DMS53 (cell line): ENCODE measurements around the gene CEND1.
"Not testable (repeated sequence)": the region's sequence is repeated elsewhere in the genome, so short reads cannot be mapped to it uniquely, and the experiment has no call there.

Experiments used
- DNase-seq: peaks from one replicate; lab custom pipeline; 2025; lab: John Stamatoyannopoulos, UW

The CEND1 gene

DNA sequence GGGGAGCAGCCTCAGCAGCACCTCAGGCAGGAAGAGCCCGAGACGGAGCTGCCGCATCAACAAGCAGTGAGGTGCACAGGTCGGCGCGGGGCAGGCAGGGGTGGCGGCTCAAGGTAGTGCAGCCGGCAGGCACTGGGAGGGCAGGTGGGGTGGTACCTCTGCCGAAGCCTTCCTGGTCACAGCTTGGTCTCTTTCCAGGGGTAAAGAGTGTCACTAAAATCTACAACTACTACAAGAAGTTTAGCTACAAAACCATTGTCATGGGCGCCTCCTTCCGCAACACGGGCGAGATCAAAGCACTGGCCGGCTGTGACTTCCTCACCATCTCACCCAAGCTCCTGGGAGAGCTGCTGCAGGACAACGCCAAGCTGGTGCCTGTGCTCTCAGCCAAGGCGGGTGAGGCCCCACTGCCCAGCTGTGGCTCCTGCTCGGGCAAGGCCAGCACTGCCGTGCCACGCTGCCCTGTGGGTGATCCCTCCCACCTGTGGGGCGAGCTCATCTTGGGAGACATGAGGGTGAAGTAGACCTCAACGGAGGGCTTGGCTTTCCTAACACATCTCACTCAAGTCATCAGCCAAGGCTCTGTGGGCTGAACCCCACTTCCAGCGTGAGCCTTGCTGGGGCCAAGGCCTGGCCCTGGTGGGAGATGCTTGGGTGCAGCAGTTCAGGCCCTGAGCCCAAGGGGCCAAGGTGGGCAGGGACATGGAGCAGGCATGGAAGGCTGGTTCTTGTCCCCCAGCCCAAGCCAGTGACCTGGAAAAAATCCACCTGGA, 26.2 kb downstream of the CEND1 start:
- no peak for DNase-seq

DNA sequence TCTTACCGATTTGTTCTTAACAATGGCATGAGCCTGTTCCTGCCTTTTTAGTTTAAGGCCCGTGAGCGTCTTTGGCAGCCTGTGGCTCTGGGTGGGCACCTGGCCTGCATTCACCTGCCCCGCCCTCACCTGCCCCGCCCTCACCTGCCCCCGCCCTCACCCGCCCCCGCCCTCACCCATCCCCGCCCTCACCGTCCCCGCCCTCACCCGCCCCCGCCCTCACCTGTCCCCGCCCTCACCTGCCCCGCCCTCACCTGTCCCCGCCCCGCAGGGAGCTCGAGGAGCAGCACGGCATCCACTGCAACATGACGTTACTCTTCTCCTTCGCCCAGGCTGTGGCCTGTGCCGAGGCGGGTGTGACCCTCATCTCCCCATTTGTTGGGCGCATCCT, 26.8 kb downstream of the CEND1 start:
- DNase-seq: peak; percentile 82

DNA sequence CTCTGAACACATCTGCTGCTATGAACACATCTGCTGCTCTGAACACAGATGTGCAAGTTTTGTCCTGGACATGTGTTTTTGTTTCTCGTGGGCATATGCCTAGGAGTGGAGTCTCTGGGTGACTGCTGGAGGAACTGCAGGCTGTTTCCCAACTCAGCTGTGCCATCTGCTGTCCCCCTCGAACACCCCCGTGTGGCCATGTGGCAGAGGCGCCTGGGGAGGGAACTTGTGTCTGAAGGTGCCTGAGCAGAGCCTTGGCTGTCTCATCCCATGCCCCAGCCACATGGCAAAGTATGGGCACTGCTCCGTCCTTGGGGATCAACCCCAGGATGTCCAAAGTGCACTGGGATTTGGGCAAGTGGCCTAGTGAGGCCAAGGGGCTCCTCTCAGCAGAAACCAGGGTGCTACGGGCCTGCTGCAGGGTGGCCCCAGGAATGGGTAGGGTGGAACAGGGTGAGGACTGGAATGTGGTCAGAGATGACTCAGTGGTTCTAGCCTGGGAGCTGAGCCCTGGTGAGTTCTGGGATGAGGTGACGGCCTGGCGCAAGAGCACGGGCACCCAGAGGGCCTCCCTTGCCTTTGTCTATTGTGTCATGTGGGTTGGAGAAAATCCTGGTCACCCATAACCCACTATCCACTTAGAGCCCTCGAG, 27.3 kb downstream of the CEND1 start:
- peak; percentile 73 for DNase-seq

DNA sequence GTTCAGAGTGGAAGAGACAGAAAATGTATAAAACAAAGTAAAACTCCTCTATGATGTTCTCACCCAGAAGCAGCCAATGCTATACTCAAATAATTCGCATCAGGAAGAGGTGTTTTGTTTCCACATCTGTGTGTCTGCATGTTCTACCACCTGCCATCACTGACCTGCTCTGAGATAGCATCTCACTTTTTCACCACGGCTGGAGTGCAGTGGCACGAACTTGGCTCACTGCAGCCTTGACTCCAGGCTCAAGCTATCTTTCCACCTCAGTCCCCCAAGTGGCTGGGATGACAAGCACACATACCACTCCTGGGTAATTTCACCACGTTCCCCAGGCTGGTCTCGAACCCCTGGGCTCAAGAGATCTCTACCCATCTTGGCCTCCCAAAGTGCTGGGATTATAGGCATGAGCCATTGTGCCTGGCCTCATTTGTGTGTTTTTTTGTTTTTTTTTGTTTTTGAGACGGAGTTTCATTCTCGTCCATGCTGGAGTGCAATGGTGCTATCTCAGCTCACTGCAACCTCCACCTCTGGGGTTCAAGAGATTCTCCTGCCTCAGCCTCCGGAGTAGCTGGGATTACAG, 28.3 kb downstream of the CEND1 start:
- DNase-seq: no peak

DNA sequence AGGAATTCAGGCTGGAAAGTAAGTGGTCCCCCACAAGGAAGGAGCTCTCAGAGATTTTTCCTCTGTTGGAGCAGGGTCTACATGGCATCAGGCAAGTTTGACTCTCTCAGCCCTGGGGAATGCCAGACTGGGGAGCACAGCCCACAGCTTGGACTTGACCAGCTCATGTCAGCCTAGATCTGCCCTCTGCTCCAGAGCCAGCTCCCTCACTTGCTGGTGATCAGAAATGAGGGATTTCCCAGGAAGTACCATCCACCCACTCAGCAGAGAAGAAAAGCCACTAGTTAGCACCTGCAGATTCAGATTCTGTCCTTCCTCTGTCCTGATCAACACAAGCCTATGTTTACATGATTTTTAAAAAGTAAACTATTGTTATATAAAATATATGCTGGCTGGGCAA, 29.7 kb downstream of the CEND1 start:
- DNase-seq: no peak

DNA sequence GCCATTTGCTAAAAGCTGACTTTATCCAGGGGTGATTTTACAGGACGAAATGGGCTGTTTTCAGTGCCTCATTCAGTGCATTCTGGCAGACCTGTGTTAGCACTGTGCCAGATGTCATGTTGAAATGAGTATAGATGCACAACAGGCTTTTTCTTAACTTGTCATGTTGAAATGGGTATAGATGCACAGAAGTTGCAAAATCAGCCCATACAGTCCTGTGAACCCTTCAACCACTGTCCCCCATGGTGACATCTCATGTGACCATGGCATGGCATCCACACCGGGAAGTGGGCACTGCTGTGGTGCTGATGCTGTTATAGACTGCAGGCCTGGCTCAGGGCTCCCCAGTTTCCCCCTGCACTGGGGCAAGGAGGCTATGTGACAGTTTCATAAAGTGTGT, 40.2 kb downstream of the CEND1 start:
- no peak for DNase-seq

DNA sequence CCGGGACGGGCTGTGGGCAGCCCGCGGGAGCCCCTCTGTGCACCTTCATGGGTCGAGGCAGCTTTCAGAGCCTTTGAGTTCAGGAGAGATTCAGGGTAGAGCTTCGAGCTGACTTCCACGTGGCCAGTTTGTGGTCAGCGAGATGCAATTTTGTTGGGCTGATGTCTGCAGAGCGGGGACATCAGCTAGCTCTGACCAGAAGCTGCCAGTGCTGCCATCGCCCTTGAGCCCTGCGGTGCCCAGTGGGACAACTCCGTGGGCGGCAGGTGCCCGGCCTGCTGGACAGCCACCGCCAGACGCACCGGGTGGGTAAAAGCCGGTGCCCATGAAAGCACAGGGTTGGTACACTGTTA, 41.9 kb downstream of the CEND1 start:
- DNase-seq: peak; percentile 72

DNA sequence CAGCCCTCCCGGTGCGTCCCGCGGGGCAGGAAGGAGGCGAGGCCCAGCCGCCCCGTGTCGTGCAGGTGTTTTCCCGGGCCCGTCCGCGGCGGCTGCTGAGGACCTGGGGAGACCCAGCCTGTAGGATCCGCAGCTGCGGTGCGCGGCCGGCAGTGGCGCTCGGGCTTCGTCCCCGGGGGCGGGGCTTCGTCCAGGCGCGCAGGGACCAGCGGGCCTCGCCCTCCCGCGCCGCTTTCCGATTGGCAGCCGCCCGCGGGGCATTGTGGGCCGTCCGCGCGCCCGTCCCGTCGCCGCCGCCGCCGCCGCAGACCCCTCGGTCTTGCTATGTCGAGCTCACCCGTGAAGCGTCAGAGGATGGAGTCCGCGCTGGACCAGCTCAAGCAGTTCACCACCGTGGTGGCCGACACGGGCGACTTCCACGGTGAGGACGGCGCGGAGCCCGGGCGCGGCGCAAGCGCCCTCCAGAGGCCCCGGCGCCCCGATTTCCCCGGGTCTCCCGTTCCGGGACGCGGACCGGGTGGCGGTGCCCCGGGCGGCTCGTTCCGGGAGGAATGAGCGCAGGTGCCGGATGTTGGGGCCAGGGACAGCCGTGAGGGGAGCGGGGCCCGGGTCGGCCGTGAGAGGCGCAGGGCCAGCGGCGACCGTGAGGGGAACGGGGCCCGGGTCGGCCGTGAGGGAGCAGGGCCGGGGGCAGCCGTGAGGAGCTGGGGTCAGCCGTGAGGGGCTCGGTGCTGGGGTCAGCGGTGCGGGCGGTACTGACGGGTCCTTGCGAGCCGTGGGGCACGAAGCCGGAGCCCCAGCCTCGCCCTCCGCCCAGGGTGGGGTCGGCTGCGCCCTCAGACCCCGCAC, 42.5 kb downstream of the CEND1 start, which contains the start of gene TALDO1:
Gene TALDO1 (plus strand): TSS at position 307 of the 849 bp plus-strand sequence. CDS start 18 bp downstream, at position 325.
- DNase-seq: peak; percentile 98

DNA sequence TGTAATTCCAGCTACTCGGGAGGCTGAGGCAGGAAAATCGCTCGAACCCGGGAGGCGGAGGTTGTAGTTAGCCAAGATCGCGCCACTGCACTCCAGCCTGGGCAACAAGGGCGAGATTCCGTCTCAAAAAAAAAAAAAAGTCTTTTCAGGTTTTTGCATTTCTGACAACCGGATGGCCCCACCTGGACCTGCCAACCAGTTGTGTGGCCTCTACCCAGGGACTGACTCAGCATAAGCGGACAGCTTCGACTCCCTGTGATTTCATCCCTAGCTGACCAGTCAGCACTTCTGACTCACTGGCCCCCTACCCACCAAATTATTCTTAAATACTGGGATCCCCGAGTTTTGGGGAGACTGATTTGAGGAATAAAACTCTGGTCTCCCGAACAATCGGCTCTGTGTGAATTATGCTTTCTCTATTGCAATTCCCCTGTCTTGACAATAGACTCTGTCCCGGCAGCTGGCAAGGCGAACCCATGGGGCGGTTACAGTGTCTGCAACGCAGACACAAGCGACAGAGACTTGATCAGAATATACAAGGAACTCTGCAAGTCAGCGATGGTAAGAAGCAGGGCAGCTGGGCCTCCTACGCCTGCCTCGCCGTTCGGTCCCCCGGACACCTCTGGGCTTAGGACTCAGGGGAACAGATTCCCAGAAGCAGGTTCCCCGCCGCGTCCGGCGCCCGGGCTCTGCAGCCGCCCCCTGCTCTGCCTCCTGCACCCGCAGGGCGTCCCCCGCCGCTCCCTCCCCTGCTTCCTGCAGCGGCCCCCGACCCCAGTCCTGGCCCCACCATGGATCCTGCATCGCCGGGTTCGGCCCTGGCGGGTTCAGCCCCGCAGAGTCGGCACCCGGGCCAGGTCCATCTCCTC, 43.4 kb downstream of the CEND1 start:
- DNase-seq: peak; percentile 74

DNA sequence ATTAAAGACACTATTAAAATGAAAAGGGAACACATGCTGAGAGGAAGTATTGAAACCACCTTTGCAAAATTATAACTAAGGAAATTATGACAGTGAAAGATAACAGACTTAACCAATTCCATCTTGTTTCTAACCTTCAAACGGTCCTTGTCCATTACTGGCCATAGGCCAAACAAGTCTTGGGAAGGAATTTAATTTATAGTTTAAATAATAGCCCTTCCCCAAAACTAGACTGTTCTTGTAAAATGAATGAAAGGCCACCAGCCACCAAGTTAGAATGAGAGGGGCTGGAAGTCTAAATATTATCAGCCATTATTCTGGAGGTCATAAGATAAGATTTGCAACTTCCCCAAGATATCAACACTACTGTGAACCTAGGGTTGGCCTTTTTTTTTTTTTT, 44.5 kb downstream of the CEND1 start:
- DNase-seq: no peak

DNA sequence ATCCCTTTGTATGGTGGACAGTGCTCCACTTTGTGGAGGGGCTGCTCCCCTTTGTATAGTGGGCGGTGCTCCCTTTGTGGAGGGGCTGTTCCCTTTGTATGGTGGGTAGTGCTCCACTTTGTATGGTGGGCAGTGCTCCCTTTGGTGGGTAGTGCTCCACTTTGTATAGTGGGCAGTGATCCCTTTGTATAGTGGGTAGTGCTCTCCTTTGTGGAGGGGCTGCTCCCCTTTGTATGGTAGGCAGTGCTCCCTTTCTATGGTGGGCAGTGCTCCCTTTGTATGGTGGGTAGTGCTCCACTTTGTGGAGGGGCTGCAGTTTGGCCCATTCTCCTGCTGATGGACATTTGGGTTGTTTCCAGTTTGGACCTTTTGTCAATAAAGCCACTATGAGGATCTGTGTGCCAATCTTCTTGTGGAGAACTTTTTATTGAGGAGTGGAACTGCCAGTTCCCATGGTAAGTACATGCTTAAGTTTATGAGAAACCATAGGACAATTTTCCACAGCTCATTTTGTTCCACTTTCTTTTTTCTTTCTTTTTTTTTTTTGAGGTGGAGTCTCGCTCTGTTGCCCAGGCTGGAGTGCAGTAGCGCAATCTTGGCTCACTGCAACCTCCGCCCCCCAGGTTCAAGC, 47.2 kb downstream of the CEND1 start:
- no peak for DNase-seq

DNA sequence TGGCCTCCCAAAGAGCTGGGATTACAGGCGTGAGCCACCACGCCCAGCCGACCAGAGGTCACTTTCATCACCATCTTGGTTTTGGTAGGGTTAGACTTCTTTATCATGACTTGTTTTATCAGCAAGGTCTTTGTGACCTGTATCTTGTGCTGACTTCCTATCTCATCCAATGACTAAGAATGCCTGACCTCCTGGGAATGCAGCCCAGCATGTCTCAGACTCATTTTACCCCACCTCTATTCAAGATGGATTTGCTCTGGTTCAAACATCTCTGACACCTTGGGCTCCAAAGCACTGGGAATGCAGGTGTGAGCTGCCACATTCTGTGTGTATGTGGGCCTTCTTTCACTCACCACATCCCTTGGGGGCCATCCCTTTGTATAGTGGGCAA, 47.7 kb downstream of the CEND1 start:
- DNase-seq: no peak

DNA sequence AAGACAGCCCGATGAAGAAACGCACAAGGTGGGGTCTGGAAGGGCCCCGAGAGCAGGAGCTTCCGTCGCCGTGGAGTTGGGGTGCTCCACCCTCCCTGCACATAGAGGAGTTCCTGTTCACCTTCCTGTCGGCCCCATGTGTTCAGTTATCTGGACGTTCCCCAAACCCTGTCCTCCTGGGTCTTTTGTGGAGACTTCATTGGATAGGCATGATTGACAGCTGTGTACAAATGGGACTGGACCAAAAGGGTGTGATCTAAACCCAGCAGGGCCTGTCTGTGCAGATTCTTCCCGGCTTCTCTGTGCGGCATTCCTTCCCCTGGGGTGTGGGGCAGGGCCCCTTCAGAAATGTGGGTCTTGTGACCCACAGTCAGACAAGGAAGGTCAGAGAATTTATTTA, 52.0 kb downstream of the CEND1 start:
- not testable (repeated sequence) for DNase-seq

DNA sequence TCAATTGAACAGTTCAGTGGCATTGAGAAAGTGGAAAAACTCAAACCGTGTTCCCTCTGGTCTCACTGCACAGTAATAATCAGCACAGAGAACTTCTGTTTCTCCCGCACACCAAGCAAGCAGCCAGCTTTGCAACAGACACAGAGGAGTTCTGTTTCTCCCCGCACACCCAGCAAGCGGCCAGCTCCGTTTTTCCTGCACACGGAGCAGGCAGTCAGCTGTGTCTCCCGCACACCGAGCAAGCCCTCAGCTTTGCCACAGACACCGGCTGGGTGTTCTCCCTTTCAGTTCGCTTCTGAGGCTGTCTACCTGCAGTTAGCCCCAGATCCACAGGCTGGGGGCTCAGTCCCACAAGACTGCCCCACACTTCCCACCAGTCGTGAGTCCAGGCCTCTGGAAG, 52.5 kb downstream of the CEND1 start:
- no peak for DNase-seq
